GM18520 (cell line): ENCODE data around the gene LTBR.
A peak's percentile ranks its signal among the peaks of the same experiment; 100 is the strongest.
"Not testable (repeated sequence)": the region's sequence is repeated elsewhere in the genome, so short reads cannot be mapped to it uniquely, and the experiment has no call there.

Source experiments
- ATAC-seq: cut with Tn5 transposase; IDR thresholded peaks from one replicate; pipeline ENCODE4 v1.9.1; 2021; ENCODE audit not compliant: unreplicated experiment

The LTBR gene

DNA sequence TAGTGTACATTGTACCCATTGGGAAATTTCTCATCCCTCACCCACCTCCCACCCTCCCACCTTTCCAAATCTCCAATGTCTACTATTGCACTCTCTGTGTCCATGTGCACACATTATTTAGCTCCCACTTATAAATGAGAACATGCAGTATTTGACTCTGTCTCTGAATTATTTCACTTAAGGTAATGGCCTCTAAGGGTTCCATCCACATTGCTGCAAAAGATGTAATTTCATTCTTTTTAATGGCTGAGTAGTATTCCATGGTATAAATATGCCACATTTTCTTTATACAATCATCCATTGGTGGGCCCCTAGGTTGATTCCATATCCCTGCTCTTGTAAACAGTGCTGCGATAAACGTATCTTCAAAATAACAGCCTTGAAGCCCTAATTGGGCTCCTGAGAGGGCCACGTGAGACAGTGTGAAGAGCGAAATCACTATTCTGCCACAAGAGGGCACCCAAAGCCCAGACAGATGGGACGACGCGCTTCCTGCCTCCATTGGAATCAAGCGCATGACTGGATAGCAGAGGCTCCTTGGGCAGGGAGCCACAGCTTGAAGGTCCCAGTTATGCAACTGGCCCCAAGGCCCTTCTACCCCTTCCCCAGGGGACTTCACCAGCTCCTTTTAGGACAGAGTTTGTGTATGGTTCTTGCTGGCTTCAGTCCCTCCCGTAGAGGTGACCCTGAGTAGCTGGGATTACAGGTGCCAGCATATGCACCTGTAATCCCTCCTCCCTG is 39.5 kb downstream of the LTBR start:
- no peak for ATAC-seq

DNA sequence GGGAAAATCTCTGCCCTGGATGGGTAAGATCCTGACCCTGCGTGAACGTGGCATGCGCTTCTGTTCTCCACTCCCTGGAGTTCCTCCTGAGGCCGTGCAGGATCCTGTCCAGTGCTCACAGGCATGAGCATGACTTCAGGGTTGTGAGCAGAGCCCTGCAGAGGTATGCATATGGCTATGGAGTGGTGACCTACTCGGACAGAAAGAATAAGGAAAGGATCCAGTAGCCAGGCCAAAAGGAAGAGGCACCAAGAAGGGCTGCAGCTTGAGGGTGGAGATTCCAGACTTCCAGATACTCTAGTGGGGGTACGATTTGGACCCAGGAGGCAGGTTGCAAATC is 40.0 kb downstream of the LTBR start:
- no peak for ATAC-seq

DNA sequence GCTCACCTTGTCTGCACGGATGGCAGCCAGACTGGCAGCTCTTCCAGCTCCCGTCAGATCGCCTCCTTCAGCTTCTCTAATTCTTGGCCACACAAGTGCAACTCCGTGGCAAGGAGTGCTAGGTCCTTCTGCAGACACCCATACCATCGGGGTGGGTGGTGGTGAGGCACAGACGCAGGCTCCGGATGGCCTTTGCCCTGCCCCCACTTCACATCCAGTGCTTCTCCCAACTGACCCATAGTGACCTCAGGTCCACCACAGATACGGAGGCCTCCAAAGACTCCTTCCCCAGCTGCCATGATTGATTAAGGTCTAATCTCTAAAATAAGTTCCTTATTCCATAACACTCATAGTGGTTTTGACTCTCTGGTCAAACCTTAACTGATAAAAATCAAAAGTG is 40.9 kb downstream of the LTBR start:
- ATAC-seq = no peak

DNA sequence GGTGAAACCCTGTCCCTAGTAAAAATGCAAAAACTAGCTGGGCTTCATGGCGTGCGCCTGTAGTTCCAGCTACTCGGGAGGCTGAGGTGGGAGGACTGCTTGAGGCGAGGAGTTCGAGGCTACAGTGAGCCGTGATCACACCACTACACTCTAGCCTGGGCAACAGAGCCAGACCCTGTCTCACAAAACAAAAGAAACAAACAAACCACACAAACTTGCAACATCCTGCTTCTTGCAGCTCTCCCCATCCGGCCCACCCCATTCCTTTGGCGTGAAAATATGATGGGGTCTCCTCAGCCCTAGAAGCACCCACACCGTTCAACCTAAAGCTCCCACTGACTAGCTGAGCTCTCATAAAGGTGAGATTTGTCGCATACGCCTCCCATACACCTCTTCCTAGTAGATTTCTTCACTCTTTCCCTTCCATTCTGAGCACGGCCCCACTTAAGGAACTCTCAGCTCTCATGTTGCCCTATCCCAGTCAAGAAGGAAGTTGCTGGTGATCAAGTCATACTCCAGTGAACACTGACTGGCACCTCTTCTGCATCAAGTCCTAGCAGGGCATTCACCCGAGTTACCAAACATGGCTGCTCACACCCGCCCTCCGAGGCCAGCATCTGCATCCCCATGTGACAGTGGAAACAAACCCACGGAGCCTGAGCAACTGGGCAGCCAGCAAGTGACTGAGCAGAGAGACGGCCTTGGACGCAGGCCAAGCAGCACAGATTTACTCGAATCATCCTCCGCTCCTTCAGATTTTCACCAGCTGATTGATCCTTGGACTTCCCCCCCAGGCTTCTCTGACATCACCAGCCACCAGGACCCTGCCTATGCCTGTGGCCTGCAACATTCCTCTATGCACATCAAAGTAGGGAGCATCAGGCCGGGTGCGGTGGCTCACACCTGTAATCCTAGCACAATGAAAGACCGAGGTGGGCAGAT is 41.9 kb downstream of the LTBR start:
- no peak for ATAC-seq

DNA sequence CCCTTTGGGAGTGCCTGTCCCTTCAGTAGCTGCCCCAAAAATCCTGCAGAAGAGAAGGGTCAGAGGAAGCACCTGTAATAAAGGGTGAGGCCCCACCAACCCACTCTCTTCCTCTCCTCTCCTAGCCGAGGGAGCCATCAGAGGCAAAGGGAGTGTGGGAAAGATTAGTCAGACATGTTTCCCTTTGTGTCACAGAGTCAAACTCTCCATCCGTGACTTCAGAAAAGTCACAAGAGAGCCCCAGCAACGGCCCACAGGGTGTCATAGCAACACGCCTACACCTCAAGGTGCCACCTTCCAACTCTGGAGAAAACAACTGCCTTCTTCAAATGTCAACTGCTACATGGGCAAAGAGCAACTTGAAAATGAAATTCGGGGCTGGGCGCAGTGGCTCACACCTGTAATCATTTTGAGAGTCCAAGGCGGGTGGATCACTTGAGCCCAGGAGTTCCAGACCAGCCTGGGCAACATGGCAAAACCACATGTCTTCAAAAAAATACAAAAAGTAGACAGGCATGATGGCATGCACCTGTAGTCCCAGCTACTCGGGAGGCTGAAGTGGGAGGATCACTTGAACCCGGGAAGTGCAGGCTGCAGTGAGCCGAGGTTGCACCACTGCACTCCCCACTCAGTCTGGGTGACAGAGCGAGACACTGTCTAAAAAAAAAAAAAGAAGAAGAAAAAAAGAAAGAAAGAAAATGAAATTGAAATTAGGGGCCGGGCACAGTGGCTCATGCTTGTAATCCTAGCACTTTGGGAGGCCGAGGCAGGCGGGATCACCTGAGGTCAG is 43.1 kb downstream of the LTBR start:
- peak; percentile 65 for ATAC-seq

DNA sequence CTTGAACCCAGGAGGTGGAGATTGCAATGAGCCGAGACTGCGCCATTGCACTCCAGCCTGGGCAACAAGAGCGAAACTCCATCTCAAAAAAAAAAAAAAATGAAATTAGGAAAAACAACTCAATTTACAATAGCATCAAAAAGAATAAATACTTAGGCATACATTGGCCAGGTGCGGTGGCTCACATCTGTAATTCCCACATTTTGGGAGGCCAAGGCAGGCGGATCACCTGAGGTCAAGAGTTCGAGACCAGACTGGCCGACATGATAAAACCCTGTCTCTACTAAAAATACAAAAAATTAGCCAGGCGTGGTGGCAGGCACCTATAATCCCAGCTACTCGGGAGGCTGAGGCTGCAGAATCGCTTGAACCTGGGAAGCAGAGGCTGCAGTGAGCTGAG is 43.8 kb downstream of the LTBR start:
- not testable (repeated sequence) for ATAC-seq

DNA sequence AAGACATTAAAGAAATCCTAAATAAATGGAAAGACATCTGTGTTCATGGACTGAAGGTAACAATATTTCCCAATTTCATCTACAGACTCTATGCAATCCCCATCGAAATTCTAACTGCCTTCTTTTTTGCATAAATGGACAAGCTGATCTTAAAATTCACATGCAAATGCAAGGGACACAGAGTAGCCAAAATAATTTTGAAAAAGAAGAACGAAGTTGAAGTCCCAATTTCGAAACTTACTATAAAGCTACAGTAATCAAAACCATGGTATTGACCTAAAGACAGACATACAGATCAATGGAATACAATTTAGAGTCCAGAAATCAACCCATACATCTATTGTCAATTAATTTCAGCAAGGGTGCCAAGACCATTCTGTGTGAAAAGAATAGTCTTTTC is 44.4 kb downstream of the LTBR start:
- ATAC-seq = no peak

DNA sequence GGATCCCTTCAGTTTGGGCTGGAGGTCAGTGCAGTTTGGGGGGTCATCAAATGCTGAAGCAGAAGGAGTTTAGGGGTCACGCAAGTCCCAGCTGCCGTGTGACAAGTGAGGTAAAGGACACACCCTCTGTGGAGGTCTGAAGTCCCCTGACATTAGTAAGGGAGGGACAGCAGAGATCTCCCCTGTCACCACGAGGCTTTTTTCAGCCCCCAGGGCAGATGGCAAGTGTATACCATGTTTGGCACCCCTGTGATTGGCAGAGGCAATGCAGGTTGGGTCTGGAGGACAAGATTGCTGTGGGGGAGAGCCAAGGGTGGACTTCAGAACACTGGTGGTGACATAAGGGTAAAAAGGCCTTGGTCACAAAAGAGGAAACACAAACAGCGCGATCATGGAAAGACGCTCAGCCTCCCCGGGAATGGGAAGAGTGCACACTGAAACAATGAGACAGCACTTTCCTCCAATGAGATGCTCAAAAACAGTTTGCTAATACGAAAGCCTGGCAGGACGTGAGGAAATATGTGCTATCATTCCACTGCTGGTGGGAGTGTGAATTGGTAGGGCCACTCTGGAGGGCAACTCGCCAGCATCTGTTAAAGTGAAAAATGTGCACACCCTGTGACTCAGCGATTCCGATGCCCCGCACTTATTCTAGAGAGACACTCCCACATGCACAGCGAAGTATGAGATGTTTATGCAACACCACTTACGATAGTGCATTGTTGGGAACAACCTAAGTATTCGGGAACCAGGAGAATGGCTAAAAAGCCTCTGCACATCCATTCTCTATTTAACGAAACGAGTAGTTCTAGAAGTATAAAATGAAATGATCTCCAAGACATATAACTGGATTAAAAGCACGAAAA is 46.4 kb downstream of the LTBR start:
- ATAC-seq = no peak

DNA sequence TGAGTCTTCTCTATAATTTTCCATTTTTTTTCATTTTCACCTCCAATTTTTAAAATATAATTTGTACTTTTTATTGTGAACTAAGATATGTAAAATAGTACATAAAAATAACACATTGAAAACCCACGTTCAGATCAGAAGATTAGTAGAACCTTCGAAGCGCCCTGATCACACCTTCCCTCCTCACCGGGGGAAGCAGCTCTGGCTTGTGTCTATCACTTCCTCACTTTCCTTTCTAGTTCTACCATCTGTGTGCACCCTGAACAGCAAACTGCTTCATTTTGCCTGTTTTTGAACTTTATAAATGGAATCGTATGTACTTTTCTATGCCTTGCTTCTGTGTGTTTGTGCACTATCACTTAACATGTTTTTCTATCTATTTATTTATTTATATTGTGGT is 49.0 kb downstream of the LTBR start:
- ATAC-seq = no peak

DNA sequence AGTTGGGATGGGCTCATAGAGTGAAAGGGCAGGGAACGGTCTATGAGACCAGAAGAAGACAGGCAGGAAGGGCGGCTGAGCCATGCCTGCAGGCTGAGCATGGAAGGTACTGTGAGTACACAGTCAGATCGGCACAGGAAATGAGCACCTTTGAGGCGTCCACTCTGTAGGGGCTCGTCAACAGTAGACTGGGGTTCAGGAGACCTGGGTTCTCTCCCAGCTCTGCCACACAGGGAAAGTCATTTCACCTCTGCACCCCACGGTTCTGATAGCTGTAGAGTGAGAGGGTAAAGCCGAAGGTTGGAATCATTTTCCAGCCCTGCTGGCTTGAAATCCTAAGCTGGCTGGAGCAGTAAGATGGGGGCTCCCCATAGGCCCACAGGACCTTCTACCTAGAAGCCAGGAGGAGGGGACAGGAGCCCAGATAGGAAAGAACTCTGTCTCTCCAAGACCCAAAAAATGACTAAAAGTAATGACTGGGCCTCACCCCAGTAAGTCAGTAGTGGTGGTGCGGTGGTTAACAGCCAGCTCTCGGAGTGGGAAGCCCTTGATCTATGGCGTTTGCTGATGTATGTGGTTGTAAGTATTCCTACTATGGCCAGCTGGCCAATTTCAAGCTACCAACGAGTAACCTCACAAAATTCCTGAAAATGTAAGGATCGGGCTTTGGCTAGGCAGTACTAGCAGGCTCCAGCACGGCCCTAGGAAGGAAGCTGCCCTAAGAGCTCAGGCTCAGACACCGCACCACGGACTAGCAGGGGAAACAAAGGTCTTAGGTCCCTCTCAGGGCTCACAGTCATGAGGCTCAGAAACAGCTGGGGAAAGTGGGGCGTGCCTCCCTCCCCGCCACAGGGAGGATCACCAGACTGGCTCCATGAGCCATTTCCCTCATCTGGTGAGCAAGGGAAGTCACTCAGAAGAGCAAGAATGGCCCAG is 50.5 kb downstream of the LTBR start:
- ATAC-seq = no peak

DNA sequence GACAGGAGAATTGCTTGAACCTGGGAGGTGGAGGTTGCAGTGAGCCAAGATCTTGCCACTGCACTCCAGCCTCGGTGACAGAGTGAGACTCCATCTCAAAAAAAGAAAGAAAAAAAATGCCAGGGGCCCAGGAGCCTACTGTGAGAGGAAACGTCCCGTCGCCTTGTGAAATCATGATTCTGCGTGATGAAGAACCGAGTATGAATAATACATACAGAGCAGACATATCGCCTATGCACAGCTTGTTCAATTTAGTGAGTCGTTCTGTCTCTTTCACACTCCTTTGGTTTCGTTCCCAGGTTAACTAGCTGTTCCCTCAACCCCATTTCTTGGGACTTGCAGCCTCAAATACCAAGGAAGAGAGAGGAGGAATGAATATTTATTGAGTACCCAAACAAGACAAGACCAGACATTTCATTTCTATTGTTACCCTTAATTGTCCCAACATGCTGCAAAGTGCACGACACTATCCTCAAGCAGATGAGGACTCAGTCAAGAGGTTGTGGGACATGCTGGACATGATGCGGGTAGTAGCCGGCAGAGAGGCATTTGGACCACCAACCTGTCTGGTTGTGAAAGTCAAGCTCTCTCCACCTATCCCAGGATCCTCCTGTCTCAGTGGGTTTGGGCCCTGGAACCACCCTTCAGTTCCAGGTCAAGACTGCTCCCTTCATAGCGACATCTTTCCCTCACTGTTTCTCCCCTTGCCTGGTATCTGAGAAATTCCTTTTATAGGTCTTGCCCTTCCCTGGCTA is 52.2 kb downstream of the LTBR start:
- ATAC-seq = no peak

DNA sequence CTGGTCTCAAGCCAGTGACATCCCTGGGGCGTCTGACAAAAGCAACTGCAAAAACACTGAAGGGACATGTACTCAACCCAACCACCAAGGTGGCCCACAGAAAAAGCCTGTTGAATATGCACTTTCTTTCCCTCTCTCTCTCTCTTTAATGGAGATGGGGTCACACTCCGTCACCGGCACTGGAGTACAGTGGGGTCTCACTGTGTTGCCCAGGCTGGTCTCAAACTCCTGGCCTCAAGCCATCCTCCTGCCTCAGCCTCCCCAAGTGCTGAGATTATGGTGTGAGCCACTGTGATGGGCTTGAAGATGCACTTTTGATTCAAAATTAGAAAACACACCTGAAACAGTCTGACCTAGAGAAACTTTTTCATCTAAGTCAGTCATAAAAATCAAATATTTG is 53.6 kb downstream of the LTBR start:
- ATAC-seq = no peak

DNA sequence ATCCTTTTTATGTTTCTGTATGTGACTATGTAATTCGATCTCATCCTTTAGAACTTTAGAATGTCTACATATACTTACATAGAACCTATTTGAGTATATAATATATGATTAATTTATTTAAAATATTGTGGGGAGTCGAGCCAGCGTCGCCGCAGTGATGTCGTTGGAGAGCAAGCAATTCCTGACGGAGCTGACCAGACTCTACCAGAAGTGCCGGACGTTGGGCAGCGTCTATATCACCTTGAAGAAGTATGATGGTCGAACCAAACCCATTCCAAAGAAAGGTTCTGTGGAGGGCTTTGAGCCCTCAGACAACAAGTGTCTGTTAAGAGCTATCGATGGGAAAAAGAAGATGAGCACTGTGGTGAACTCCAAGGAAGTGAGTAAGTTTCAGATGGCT is 54.4 kb downstream of the LTBR start:
- no peak for ATAC-seq

DNA sequence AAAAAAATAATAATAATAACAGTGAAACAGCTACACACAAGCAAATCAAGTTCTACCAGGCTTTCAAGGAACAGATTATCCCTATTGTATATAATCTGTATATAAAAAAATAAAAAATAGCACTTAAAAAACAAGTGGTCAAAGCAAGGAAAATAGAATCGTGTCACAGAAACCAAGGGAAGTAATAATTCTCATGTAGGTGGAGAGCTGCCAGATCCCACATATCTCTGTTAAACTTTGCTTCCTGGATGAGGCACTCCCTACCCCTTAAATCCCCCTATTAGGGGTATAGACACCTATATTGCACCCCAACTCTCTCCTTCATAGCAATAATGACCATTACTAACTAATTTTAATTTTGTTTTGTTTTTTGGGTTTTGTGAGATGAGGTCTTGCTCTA is 56.4 kb downstream of the LTBR start:
- ATAC-seq = no peak
